ENCODE results near the gene KCTD19.
A peak's percentile ranks its signal among the peaks of the same experiment; 100 is the strongest.

Gene KCTD19

DNA sequence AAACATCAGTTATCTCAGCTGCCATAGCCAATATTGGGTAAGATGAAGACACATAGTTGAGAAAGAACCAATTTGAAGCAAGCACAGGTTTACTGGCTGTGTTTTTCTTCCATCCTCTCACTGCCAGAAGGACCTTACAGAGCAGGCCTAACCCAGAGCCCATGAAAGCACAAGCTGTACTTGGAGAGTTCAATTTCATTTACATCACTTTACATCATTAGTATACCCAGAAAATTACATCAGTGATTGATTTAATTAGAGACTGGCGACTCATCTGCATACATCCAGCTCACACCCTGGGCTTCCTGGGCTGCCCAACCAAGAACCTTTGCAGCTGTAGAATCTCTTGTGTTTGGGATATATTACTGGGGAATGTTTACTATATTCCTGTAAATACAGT is 23.8 kb upstream of the KCTD19 start:
- H3K36me3 ChIP-seq (ENCODE audit: control insufficient read depth in 2 of 2, insufficient read depth in 2 of 2, low read length in 2 of 2), result no peaks in the 10 kb centered on the region
- no peak overlapping the region for H3K9ac ChIP-seq (ENCODE audit: low read depth in 1 of 2, low read length in 2 of 2)
- peaks cover 6 to 9% of the 10 kb centered on the region in 2 donors for H3K4me1 ChIP-seq (ENCODE audit: control insufficient read depth in 2 of 2, insufficient read depth in 2 of 2, low read length in 2 of 2)
- no peak overlapping the region for H3K4me3 ChIP-seq (ENCODE audit: low read length in 2 of 2)
- no peaks in the 10 kb centered on the region for H3K9me3 ChIP-seq (ENCODE audit: control insufficient read depth in 2 of 2, low read length in 2 of 2)
- no peaks in the 10 kb centered on the region for H3K27me3 ChIP-seq (ENCODE audit: control insufficient read depth in 2 of 2, insufficient read depth in 2 of 2, low read length in 2 of 2)
- H3K27ac ChIP-seq (ENCODE audit: low read depth in 2 of 2, low read length in 2 of 2), result no peak overlapping the region

DNA sequence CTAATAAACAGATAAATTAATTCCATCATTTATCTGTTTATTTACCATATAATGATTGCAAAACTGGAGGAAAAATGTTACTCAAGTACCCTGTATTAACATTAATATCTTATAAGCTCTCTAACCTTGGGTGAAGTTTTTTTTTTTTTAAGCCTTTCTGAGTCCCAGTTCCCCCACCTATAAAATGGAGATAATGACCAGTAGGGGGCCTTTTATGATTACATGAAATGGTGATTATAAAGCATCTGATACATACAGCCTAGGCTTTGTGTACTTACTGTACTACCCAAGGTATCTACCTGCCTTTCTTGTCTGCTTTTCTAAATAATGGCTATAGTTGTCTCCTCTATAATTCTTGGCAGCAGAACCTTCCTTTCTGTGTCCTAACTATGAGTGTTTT is 22.6 kb upstream of the KCTD19 start:
- Histone ChIP-seq H3K36me3 (ENCODE audit: control insufficient read depth in 2 of 2, insufficient read depth in 2 of 2, low read length in 2 of 2) (no peaks in the 10 kb centered on the region), H3K4me3 (ENCODE audit: low read length in 2 of 2) (no peak overlapping the region), H3K4me1 (ENCODE audit: control insufficient read depth in 2 of 2, insufficient read depth in 2 of 2, low read length in 2 of 2) (peaks cover 6 to 9% of the 10 kb centered on the region in 2 donors), H3K27ac (ENCODE audit: low read depth in 2 of 2, low read length in 2 of 2) (no peak overlapping the region), H3K9me3 (ENCODE audit: control insufficient read depth in 2 of 2, low read length in 2 of 2) (no peaks in the 10 kb centered on the region), H3K9ac (ENCODE audit: low read depth in 1 of 2, low read length in 2 of 2) (no peak overlapping the region), H3K27me3 (ENCODE audit: control insufficient read depth in 2 of 2, insufficient read depth in 2 of 2, low read length in 2 of 2) (no peaks in the 10 kb centered on the region)

DNA sequence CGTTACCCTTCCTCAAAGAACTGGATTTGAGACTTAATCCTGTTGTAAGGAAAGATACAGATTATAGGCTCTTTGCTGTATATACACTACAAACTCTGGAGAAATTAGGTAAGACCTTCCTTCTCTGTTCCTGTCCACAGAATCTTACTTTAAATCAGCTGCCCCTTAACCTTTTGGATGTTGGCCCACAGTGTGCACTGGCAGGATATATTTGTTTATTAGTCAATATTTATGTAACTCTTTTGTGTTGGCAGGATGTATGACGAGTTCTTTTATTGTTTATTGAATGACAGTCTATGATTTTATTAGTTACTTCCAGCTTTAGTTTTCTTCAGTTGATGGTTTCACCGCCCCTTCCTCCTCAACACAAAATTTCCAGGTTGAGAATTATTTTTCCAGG is 19.8 kb upstream of the KCTD19 start:
- Histone ChIP-seq H3K27me3 (ENCODE audit: control insufficient read depth in 2 of 2, insufficient read depth in 2 of 2, low read length in 2 of 2) (no peaks in the 10 kb centered on the region), H3K4me3 (ENCODE audit: low read length in 2 of 2) (no peak overlapping the region), H3K36me3 (ENCODE audit: control insufficient read depth in 2 of 2, insufficient read depth in 2 of 2, low read length in 2 of 2) (no peaks in the 10 kb centered on the region), H3K9ac (ENCODE audit: low read depth in 1 of 2, low read length in 2 of 2) (no peak overlapping the region), H3K4me1 (ENCODE audit: control insufficient read depth in 2 of 2, insufficient read depth in 2 of 2, low read length in 2 of 2) (peaks cover 6 to 9% of the 10 kb centered on the region in 2 donors), H3K9me3 (ENCODE audit: control insufficient read depth in 2 of 2, low read length in 2 of 2) (no peaks in the 10 kb centered on the region), H3K27ac (ENCODE audit: low read depth in 2 of 2, low read length in 2 of 2) (peak overlapping the region in 1 of 2 donors; percentile 73)

DNA sequence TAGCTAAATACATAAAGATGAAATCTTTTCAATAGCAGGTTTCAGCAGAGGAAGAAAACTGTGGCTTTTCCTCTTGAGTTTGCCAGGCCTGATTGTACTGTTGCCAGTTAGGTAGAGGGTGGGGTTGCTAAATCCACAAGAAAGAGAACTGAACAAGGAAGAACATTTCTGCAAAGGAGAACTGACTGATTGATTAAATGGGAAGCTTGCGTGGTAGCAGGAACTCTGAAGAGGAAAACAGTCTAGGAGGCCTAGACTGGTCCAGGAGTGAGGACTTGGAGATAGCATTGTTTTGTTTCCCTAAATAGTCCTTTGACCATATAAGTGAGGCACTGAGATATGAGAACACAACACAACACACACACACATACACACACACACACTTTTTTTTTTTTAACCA is 18.9 kb upstream of the KCTD19 start:
- H3K27ac ChIP-seq (ENCODE audit: low read depth in 2 of 2, low read length in 2 of 2), result peak overlapping the region; percentile 34 to 73
- H3K36me3 ChIP-seq (ENCODE audit: control insufficient read depth in 2 of 2, insufficient read depth in 2 of 2, low read length in 2 of 2), result no peaks in the 10 kb centered on the region
- peaks cover 6 to 9% of the 10 kb centered on the region in 2 donors for H3K4me1 ChIP-seq (ENCODE audit: control insufficient read depth in 2 of 2, insufficient read depth in 2 of 2, low read length in 2 of 2)
- H3K9me3 ChIP-seq (ENCODE audit: control insufficient read depth in 2 of 2, low read length in 2 of 2), result no peaks in the 10 kb centered on the region
- H3K9ac ChIP-seq (ENCODE audit: low read depth in 1 of 2, low read length in 2 of 2), result no peak overlapping the region
- H3K4me3 ChIP-seq (ENCODE audit: low read length in 2 of 2), result no peak overlapping the region
- H3K27me3 ChIP-seq (ENCODE audit: control insufficient read depth in 2 of 2, insufficient read depth in 2 of 2, low read length in 2 of 2), result no peaks in the 10 kb centered on the region

DNA sequence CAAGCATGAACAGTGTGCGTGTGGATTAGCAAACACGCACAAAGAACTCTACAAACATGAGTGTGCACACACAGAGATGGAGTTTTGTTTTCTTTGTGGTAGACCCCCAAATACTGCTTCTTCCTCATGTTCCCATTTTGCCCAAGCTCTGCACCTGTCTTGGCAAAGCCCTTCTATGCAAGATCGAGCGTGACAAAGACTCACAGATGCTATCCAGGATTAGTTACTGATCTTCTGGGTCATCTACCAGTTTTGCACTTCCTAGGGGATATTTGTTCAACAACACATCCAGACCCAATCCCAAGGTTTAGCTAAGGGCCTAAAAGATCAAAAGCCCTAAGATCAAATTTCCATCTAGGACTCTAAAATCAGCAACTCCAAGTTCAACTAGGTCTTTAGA is 16.1 kb upstream of the KCTD19 start:
- peaks cover 6 to 9% of the 10 kb centered on the region in 2 donors for H3K4me1 ChIP-seq (ENCODE audit: control insufficient read depth in 2 of 2, insufficient read depth in 2 of 2, low read length in 2 of 2)
- H3K27me3 ChIP-seq (ENCODE audit: control insufficient read depth in 2 of 2, insufficient read depth in 2 of 2, low read length in 2 of 2), result no peaks in the 10 kb centered on the region
- H3K36me3 ChIP-seq (ENCODE audit: control insufficient read depth in 2 of 2, insufficient read depth in 2 of 2, low read length in 2 of 2), result no peaks in the 10 kb centered on the region
- no peak overlapping the region for H3K9ac ChIP-seq (ENCODE audit: low read depth in 1 of 2, low read length in 2 of 2)
- H3K9me3 ChIP-seq (ENCODE audit: control insufficient read depth in 2 of 2, low read length in 2 of 2), result no peaks in the 10 kb centered on the region
- H3K27ac ChIP-seq (ENCODE audit: low read depth in 2 of 2, low read length in 2 of 2), result no peak overlapping the region
- no peak overlapping the region for H3K4me3 ChIP-seq (ENCODE audit: low read length in 2 of 2)

DNA sequence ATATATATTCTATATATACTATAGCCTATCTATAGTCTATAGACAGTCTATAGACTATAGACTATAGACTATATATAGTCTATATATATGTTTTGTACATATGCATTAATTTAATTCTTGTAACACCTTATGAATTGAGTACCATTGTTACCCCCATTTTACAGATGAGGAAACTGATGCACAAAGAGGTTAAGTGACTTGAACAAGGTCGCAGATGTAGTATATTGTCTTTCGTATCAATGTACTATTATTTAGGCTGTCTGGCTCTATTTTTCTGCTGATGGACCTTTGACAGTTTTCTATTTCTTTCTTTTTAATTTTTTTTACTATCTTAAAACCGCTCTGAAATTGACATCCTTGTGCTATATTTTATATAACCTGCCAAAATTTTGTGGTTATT is 14.7 kb upstream of the KCTD19 start:
- Histone ChIP-seq H3K27me3 (ENCODE audit: control insufficient read depth in 2 of 2, insufficient read depth in 2 of 2, low read length in 2 of 2) (no peaks in the 10 kb centered on the region), H3K27ac (ENCODE audit: low read depth in 2 of 2, low read length in 2 of 2) (no peak overlapping the region), H3K9me3 (ENCODE audit: control insufficient read depth in 2 of 2, low read length in 2 of 2) (no peaks in the 10 kb centered on the region), H3K36me3 (ENCODE audit: control insufficient read depth in 2 of 2, insufficient read depth in 2 of 2, low read length in 2 of 2) (no peaks in the 10 kb centered on the region), H3K4me3 (ENCODE audit: low read length in 2 of 2) (no peak overlapping the region), H3K4me1 (ENCODE audit: control insufficient read depth in 2 of 2, insufficient read depth in 2 of 2, low read length in 2 of 2) (peaks cover 6 to 8% of the 10 kb centered on the region in 2 donors), H3K9ac (ENCODE audit: low read depth in 1 of 2, low read length in 2 of 2) (no peak overlapping the region)

DNA sequence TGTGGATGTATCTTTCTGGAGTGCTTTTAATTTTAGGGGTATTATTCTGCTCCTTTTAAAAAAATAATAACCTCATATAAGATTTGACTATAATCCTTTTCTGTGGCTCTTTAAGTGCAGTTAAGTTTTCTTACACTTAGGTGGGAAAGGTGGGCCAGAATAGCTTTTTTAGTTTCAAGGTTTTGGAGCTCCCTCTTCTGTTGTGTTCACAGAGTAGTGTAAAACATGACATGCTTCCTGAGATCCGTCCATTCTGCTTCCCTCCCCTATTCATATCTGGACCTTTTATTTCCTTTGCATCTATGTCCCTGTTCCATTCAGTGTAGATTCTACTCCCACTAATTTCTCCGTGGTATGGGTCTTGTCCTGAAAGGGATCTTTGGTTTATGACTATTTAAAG is 12.9 kb upstream of the KCTD19 start:
- Histone ChIP-seq H3K9ac (ENCODE audit: low read depth in 1 of 2, low read length in 2 of 2) (no peak overlapping the region), H3K27me3 (ENCODE audit: control insufficient read depth in 2 of 2, insufficient read depth in 2 of 2, low read length in 2 of 2) (no peaks in the 10 kb centered on the region), H3K36me3 (ENCODE audit: control insufficient read depth in 2 of 2, insufficient read depth in 2 of 2, low read length in 2 of 2) (no peaks in the 10 kb centered on the region), H3K9me3 (ENCODE audit: control insufficient read depth in 2 of 2, low read length in 2 of 2) (no peaks in the 10 kb centered on the region), H3K4me3 (ENCODE audit: low read length in 2 of 2) (no peak overlapping the region), H3K4me1 (ENCODE audit: control insufficient read depth in 2 of 2, insufficient read depth in 2 of 2, low read length in 2 of 2) (no peaks in the 10 kb centered on the region), H3K27ac (ENCODE audit: low read depth in 2 of 2, low read length in 2 of 2) (no peak overlapping the region)

DNA sequence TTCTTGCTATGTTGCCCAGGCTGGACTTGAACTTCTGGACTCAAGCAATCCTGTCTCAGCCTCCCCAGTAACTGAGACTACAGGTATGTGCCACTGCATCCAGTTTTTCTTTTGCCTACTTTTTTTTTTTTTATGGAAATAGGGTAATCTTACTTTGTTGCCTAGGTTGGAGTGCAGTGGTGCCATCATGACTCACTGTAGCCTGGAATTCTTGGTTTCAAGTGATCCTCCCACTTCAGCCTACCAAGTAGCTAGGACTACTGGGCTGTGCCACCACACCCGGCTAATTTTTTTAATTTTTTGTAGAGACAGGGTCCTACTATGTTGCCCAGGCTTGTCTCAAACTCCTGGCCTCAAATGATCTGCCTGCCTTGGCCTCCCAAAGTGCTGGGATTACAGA is 10.1 kb upstream of the KCTD19 start:
- Histone ChIP-seq H3K4me1 (ENCODE audit: control insufficient read depth in 2 of 2, insufficient read depth in 2 of 2, low read length in 2 of 2) (no peaks in the 10 kb centered on the region), H3K27ac (ENCODE audit: low read depth in 2 of 2, low read length in 2 of 2) (no peak overlapping the region)

DNA sequence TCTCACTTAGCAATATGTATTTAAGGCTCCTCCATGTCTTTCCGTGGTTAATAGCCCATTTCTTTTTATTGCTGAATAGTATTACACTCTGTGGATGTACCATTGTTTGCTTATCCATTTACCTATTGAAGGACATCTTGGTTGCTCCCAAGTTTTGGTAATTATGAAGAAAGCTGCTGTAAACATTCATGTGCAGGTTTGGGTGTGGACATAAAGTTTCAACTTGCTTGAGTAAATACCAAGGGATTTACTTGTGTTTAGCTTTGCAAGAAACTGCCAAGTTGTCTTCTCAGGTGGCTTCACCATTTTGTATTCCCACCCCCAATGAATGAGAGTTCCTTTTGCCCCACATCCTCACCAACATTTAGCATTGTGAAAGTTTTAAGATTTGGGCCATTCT is 9.6 kb upstream of the KCTD19 start:
- no peak overlapping the region for H3K4me3 ChIP-seq (ENCODE audit: low read length in 2 of 2)
- no peak overlapping the region for H3K27ac ChIP-seq (ENCODE audit: low read depth in 2 of 2, low read length in 2 of 2)
- no peak overlapping the region for H3K9ac ChIP-seq (ENCODE audit: low read depth in 1 of 2, low read length in 2 of 2)
- no peaks in the 10 kb centered on the region for H3K9me3 ChIP-seq (ENCODE audit: control insufficient read depth in 2 of 2, low read length in 2 of 2)
- no peaks in the 10 kb centered on the region for H3K4me1 ChIP-seq (ENCODE audit: control insufficient read depth in 2 of 2, insufficient read depth in 2 of 2, low read length in 2 of 2)
- no peaks in the 10 kb centered on the region for H3K27me3 ChIP-seq (ENCODE audit: control insufficient read depth in 2 of 2, insufficient read depth in 2 of 2, low read length in 2 of 2)
- H3K36me3 ChIP-seq (ENCODE audit: control insufficient read depth in 2 of 2, insufficient read depth in 2 of 2, low read length in 2 of 2), result no peaks in the 10 kb centered on the region

More for the DNA sequence above, 10.1 kb upstream of the KCTD19 start:
- H3K4me3 ChIP-seq (ENCODE audit: low read length in 2 of 2), result no peak overlapping the region
- H3K27me3 ChIP-seq (ENCODE audit: control insufficient read depth in 2 of 2, insufficient read depth in 2 of 2, low read length in 2 of 2), result no peaks in the 10 kb centered on the region
- H3K36me3 ChIP-seq (ENCODE audit: control insufficient read depth in 2 of 2, insufficient read depth in 2 of 2, low read length in 2 of 2), result no peaks in the 10 kb centered on the region
- H3K9me3 ChIP-seq (ENCODE audit: control insufficient read depth in 2 of 2, low read length in 2 of 2), result no peaks in the 10 kb centered on the region
- H3K9ac ChIP-seq (ENCODE audit: low read depth in 1 of 2, low read length in 2 of 2), result no peak overlapping the region

DNA sequence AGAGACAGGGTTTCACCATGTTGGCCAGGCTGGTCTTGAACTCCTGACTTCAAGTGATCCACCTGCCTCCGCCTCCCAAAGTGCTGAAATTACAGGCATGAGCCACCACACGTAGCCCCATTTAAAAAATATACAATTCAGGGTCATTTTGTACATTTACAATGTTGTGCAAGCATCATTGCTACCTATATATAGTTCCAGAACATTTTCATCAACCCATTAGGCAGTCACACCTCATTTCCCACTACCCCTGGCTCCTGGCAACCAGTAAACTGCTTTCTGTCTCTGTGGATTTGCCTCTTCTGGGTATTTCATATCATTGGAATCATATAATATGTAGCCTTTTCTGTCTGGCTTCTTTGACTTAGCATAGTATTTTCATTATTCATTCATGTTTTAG is 6.8 kb upstream of the KCTD19 start:
- Histone ChIP-seq H3K27me3 (ENCODE audit: control insufficient read depth in 2 of 2, insufficient read depth in 2 of 2, low read length in 2 of 2) (no peaks in the 10 kb centered on the region), H3K27ac (ENCODE audit: low read depth in 2 of 2, low read length in 2 of 2) (no peak overlapping the region), H3K4me3 (ENCODE audit: low read length in 2 of 2) (no peak overlapping the region), H3K9ac (ENCODE audit: low read depth in 1 of 2, low read length in 2 of 2) (no peak overlapping the region), H3K36me3 (ENCODE audit: control insufficient read depth in 2 of 2, insufficient read depth in 2 of 2, low read length in 2 of 2) (no peaks in the 10 kb centered on the region), H3K4me1 (ENCODE audit: control insufficient read depth in 2 of 2, insufficient read depth in 2 of 2, low read length in 2 of 2) (no peaks in the 10 kb centered on the region), H3K9me3 (ENCODE audit: control insufficient read depth in 2 of 2, low read length in 2 of 2) (no peaks in the 10 kb centered on the region)

DNA sequence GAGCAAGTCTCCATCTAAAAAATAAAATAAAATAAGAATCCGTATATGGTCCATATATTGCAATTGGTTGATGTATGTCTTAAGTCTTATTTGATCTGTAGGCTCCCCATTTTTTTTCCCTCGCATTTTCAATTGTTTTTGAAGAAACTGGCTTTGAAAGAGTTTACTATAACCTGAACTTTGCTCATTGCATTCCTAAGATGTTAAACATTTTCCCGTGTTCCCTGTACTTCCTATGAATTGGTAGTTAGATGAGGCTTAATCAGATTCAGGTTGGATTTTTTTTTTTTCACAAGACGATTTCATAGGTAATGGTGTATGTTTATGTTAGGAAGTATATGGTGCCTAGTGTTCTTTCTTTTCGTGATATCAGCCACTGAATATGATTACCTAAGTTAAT is 3.4 kb upstream of the KCTD19 start:
- H3K9me3 ChIP-seq (ENCODE audit: control insufficient read depth in 2 of 2, low read length in 2 of 2), result no peaks in the 10 kb centered on the region
- no peak overlapping the region for H3K9ac ChIP-seq (ENCODE audit: low read depth in 1 of 2, low read length in 2 of 2)
- no peak overlapping the region for H3K4me3 ChIP-seq (ENCODE audit: low read length in 2 of 2)
- no peaks in the 10 kb centered on the region for H3K27me3 ChIP-seq (ENCODE audit: control insufficient read depth in 2 of 2, insufficient read depth in 2 of 2, low read length in 2 of 2)
- H3K27ac ChIP-seq (ENCODE audit: low read depth in 2 of 2, low read length in 2 of 2), result no peak overlapping the region
- H3K36me3 ChIP-seq (ENCODE audit: control insufficient read depth in 2 of 2, insufficient read depth in 2 of 2, low read length in 2 of 2), result no peaks in the 10 kb centered on the region
- peaks cover 4 to 7% of the 10 kb centered on the region in 2 donors for H3K4me1 ChIP-seq (ENCODE audit: control insufficient read depth in 2 of 2, insufficient read depth in 2 of 2, low read length in 2 of 2)

Measured in mucosa of rectum (tissue), 2 donors.